ENCODE data around the gene TCFL5. TPM values are rescaled to one million over a fixed set of nuclear protein-coding genes. Genes with fewer than 3 reads are reported as not detected.

Gene TCFL5
- total and polyA plus RNA-seq, 10 donors = 4.1 to 8.8 (median 6.3) TPM

DNA sequence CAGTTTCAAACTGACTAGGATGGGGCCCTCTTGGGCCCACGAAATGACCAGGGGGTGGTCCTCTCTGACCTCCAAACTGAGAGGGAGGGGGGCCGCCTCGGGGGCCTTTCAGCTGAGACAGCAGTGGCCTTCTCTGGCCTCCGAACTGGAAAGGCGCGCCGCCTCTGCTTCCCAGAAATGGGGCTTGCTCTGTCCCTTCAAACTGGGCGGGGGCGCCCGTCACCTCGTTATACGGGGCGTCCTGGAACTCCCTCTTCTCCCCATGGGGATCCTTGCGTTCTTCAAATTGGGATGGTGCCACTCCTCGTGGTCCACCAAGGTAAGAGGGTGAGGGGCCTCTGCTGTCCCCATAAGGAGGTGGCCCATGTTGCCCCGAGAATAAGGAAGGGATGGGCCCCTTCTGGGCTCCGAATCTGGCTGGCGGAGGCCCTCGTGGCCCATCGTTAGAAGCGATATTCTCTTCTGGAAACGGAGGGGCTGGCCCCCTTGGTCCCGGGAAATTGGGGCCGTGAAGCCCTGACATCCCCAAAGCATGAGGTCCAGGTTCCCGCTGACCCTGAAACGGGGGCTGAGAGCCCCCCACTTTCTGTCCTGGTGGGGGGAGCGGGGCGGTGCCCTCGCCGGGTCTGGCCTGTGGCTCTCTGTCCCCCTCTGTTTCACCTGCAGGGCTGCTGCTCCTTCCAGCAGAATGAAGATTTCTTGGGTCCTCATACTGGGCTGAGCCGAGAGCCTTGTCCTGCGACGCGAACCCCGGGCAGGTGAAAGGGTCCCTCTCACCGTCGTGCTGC is 18.7 kb upstream of the TCFL5 start:
- no peaks in the 10 kb centered on the region for H3K27me3 ChIP-seq (replicated peaks in 1 of 7)
- 94 to 97% (median 96%) methylated on average over 28 to 37 of the region's 37 CpGs for WGBS, 5 donors
- H3K36me3 ChIP-seq = peaks cover 0 to 40% (median 24%) of the 10 kb centered on the region in 6 donors
- H3K27ac ChIP-seq = no peak overlapping the region
- TF ChIP-seq, protein P1, sequence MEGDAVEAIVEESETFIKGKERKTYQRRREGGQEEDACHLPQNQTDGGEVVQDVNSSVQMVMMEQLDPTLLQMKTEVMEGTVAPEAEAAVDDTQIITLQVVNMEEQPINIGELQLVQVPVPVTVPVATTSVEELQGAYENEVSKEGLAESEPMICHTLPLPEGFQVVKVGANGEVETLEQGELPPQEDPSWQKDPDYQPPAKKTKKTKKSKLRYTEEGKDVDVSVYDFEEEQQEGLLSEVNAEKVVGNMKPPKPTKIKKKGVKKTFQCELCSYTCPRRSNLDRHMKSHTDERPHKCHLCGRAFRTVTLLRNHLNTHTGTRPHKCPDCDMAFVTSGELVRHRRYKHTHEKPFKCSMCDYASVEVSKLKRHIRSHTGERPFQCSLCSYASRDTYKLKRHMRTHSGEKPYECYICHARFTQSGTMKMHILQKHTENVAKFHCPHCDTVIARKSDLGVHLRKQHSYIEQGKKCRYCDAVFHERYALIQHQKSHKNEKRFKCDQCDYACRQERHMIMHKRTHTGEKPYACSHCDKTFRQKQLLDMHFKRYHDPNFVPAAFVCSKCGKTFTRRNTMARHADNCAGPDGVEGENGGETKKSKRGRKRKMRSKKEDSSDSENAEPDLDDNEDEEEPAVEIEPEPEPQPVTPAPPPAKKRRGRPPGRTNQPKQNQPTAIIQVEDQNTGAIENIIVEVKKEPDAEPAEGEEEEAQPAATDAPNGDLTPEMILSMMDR (IDR thresholded peaks at IDR 0.05 in 8 of 11, conservative IDR thresholded peaks at IDR 0.05 in 3 of 11) = no peak
- TF ChIP-seq POLR2A (IDR thresholded peaks at IDR 0.05) (no peak), POLR2AphosphoS5 (IDR thresholded peaks at IDR 0.05) (no peak)
- intact Hi-C loops (cut with DNase I; ENCODE audit: low total_unique reads) = no loop called here
- peaks cover 0 to 23% (median 19%) of the 10 kb centered on the region in 6 donors for H3K4me1 ChIP-seq
- no peak overlapping the region for H3K4me3 ChIP-seq
- H3K9me3 ChIP-seq = no peaks in the 10 kb centered on the region
- no peak for DNase-seq

- TF ChIP-seq, protein P1 (IDR thresholded peaks at IDR 0.05 in 8 of 11, conservative IDR thresholded peaks at IDR 0.05 in 3 of 11) = no peak
- TF ChIP-seq POLR2A (IDR thresholded peaks at IDR 0.05) (no peak), POLR2AphosphoS5 (IDR thresholded peaks at IDR 0.05) (peak; percentile 9 to 49 (median 33))
- H3K9me3 ChIP-seq = no peaks in the 10 kb centered on the region
- H3K27ac ChIP-seq = no peak overlapping the region
- H3K4me1 ChIP-seq = peaks cover 0 to 27% (median 19%) of the 10 kb centered on the region in 6 donors
- intact Hi-C loops (cut with DNase I; ENCODE audit: low total_unique reads) = no loop called here
- H3K4me3 ChIP-seq = peak overlapping the region in 1 of 8 donors; percentile 1
- H3K27me3 ChIP-seq (replicated peaks in 1 of 7) = no peaks in the 10 kb centered on the region
- no peak for DNase-seq
- H3K36me3 ChIP-seq = peaks cover 0 to 38% (median 24%) of the 10 kb centered on the region in 6 donors
- 77 to 95% (median 85%) methylated on average over 69 to 80 of the region's 80 CpGs for WGBS, 5 donors
Measured at GRCh38 chr20:62879275-62880146, 17.9 kb upstream of the TCFL5 start.

GRCh38 chr20:62878244-62879038 is 16.8 kb upstream of the TCFL5 start:
- Histone ChIP-seq H3K36me3 (peaks cover 0 to 38% (median 24%) of the 10 kb centered on the region in 6 donors), H3K27ac (no peak overlapping the region), H3K27me3 (replicated peaks in 1 of 7) (no peaks in the 10 kb centered on the region), H3K9me3 (no peaks in the 10 kb centered on the region), H3K4me3 (no peak overlapping the region), H3K4me1 (peaks cover 0 to 38% (median 19%) of the 10 kb centered on the region in 6 donors)
- no peak for TF ChIP-seq POLR2AphosphoS5 (IDR thresholded peaks at IDR 0.05)
- WGBS, 5 donors = 86 to 88% (median 87%) methylated on average over 20 of the region's 20 CpGs
- DNase-seq = no peak
- intact Hi-C loops (cut with DNase I; ENCODE audit: low total_unique reads) = no loop called here

All from spleen (tissue), 11 donors.